Activated T-helper 1 cell treated with Interleukin-2 at 50 U/mL for 16 hours (primary cell): Measurements from ENCODE around the gene AKIP1.
"Not testable (repeated sequence)": the region's sequence is repeated elsewhere in the genome, so short reads cannot be mapped to it uniquely, and the experiment has no call there.

Experiments
- DNase-seq: peaks from one replicate; pipeline ENCODE4 v3.0.0-alpha.2; 2020; ENCODE audit warnings: low read depth

The AKIP1 gene

DNA sequence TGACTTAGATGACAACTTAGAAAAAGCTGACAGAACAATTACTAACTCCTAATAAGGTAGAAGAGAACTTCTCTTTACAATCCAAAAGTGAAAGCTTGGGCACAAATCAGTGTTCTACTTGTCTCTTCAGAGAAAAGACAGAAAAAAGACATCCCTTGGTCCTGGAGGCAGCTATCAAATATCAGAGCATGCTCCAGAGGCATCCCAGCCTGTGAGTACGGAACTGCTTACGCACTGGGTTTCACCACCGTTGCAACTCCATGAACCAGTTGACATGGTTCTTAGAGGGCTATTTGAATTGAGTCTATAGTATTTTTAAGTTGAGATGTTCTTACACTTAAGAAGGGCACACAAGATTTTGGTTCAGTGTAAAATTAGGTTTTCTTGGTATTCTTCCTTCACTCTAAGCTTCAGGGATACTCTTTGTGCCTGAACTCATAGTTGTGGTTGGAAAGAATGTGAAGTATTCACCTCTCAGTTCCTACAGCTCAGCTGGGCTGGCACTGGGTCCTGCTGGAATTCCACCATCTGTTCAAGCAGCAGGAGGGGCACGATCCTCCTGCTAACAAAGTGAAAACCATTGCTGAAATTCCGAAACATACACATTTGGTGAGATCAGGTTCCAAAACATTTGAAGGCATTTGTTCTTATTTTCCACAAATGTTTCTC lies 6.3 kb downstream of the AKIP1 start:
- no peak for DNase-seq

DNA sequence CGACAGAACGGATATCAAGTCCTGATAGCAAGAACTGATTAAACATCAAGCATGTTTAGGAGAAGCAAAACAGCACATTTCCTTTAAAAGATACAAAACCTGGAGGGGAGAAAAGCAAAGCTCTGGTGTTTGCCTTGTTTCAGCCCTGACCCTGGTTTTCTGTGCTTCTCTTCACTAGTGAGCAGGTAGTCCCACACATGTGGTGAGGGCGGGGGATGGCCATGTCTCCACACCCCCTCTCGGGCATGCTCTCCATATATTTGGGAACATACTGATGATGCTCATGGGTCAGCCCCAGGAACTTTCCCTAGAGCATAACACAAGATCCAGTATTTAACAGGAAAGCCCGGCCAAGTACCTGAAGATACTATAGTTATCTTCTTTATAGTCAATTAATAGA lies 11.7 kb downstream of the AKIP1 start:
- DNase-seq = no peak

DNA sequence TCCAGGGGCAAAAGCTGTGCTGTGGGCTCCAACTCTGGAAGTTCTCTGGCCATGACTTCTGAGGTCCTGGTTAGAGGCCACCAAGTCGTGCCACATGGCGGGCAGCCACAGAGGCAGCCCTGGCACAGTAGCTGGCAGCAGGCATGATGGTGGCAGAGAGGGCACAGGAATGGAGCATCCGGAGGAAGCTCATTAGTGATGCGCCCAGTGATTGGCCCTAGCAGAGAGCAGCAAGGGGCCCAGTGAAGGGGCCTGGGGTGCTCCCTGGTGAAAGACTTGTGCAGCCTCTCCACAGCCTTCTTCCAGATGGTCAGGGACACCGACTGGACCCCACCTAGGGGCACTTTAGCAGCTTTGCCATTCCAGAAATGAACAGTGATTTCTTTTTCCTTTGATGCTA lies 14.7 kb downstream of the AKIP1 start:
- DNase-seq = no peak

DNA sequence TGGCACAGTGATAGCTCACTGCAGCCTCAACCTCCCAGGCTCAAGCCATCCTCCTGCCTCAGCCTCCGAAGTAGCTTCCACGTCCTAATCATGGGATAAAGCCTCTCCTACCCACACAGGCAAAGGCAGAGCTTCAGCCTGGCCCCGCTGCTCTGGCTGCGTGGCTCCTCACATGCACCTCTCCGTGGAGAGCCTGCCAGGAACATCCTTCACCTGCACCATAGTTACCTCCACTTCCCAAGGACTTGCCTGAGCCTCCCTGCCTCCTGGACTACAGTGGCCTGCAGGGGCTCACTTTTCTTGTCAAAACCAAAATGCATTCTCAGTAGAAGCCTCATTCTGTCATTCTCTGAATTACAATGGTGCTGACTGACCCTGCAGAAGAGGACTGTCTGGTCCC lies 15.2 kb downstream of the AKIP1 start:
- no peak for DNase-seq

DNA sequence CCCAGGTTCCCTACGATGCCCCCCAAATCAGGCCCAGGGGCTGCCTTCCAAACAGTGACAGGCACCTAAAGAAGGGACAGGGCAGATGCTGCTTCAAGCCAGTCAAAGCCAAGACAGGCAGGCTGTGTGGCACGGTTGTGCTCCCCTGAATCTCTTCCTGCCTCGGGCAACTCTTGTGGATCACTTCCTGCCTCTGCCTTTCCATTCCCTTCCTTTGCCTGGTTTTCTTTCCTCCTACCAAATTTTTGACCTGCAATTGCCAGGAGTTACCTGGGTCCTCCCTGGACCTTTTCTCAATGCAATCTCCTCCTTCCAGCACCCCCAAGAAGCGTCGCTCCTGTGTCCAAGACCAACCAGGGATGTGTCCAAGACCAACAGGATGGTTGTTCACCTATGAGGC lies 16.2 kb downstream of the AKIP1 start:
- DNase-seq = no peak

DNA sequence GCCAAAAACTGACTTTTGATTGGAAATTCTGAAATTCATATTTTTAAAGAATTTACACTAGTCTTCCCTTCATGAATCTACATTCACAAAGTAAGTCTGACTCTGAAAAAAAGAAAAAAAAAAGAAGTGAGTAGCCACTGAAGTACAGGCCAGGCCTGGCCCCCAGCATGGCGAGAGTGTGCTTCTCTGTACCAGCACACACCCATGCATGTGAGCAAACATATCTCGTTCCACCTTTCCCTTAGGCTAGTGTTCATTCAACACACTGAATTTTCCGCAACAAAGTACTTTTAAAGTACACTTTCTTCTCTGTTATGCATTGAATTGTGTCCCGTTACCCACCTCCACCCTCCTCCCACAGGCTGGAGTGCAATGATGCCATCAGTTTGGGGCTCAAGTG lies 17.2 kb downstream of the AKIP1 start:
- DNase-seq = no peak

DNA sequence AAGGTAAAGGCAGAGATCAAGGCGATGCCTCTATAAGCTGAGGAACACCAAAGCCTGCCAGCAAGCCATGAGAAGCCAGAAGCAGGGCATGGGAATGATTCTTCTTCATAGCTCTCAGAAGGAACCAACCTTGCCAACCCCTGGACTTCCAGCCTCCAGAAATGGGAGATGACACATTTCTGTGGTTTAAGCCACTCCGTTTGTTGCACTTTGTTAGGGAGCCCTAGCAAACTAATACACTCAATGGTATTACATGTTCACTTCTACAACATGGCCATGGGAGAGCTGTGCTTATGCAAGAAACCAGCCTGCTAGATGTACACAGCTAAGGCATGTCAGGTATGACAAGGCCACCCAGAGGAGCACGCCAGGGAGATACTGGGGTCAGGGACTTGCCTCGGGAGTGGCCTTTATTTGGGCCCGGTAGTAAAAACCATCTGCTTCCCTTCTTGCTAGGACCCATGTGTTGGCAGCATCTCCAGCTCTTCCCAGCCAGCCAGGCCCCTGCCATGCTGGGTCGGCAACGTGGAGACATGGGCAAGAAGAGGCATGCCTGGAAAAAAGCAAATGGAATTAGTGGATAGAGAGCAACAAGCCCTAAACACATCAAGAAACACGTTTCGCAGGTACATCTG lies 18.1 kb downstream of the AKIP1 start:
- no peak for DNase-seq

DNA sequence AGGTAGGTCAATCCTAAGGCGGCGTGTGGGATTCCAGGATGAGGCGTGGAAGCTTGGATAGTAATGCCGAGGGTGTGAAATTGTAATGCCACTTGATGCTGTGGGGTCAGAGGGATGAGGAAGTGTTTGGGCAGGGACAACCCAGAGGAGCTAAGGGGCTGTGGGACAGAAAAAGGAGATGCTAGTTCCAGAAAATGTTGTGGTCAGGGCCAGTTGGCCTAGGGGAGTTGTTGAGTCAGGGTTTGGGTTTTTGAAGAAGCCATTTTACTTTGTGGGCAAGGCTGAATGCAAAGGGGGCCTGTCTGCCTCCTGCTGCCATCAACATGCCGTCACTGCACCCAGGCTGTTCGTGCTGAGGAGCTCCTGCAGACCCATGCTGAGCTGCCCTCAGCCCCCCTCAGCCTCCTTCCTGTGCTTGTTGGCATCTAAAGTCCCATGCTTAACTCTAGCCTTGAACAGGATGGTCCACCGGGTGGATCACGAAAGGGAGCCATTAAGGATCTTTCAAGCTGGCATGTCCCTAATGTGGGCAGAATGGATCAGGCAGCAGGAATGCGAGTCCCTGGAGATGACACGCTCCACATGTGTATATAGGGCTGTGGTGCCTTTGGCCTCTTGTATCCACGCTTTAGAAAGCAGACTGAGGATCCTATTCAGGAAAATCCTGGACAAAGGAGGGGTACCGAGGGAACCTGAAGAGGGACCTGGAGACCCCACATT lies 19.6 kb downstream of the AKIP1 start:
- no peak for DNase-seq

DNA sequence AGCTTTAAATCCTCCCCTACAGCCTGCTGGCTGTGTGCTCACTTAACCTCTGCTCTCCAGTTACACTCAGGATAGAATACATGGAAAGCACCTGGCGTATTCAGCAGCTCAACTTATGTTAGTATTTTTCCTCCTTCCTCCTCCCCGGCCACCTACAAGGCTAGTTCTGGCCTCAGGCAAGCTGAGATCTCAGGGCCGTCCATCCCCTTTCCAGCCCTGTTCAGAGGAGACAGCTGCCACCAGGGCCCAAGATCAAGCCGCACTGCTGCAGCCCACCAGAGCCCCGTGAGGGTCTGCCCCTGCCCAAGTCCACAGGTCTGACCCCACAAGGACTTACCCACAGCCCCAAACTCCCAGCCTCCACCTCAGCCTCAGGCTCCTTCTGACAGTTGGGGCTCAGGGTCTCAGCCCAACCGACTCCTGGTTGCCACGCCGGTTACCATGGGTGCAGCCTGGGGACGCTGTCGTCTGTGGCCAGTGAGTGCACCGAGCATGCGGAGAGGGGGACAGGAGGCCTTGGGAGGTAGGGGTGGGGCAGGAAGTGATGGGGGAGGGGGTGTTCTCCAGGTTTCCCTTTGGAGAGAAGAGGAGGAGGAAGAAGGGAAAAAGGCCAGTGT lies 21.7 kb downstream of the AKIP1 start, which contains the start of gene C11orf16:
TSS of gene C11orf16 (minus strand) at position 384 of the 617 bp plus-strand sequence. CDS start 639 bp downstream, outside the sequence.
- no peak for DNase-seq

DNA sequence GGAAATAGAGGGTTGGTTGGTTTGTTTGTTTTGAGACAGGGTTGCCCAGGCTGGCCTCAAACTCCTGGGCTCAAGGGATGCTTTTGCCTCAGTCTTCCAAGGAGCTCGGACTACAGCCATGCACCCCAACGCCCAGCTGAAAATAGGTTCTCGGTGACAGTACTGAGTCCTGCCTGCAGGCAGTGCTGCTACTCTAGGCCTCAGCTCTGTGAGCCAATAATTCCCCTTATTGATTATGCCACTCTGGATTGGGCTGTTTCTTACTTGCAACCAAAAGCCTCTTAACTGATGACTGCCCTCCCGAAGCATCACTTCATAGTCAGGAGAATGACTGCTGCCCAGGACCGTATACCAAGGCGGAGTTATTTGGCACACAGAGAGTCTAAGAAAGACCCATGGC lies 22.9 kb downstream of the AKIP1 start:
- DNase-seq = no peak

DNA sequence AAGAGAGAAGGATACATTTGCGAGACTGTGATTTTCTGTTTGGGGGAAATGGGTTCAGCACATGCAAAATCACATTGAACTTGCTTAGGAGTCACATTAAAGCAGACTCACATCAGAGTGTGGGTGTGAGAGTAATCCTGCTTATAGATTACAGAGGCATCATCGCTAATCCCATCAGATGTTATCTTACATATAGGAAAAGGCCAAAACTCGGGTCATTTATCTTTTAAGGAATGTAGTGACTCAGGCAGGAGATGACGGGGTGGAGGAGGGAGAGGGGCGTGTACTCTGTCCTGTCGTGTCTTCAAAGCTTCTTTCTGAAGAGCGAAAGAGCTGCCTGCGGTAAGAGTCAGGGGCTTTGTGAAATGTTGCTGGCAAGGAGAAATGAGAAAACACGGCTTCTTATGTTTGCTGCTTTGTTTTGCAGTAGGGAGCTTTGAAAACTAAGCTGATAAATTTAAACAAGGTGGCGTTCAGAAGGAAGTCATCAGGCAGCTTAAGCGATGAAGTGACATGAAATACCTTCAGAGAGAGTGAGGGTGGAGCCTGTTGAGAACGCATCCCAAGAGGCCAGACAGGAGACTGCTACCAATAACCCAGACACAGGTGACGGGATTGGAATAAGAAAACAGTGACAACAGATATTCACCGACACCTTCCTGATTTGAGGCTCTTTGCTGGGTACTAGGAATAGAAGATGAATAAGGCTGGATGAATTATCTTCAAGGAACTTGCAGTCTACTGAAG lies 23.9 kb downstream of the AKIP1 start:
- no peak for DNase-seq

DNA sequence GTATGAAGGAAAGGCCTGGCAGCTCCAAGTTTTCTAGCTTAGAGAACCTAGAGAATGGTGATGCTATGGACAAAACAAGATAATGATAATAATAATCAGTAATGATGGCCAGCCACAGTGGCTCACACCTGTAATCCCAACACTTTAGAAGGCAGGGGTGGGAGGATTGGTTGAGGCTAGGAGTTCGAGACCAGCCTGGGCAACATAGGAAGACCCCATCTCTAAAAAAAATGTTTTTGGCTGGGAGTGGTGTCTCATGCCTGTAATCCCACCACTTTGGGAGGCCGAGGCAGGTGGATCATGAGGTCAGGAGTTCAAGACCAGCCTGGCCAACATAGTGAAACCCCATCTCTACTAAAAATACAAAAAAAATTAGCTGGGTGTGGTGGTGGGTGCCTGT lies 24.8 kb downstream of the AKIP1 start:
- not testable (repeated sequence) for DNase-seq

DNA sequence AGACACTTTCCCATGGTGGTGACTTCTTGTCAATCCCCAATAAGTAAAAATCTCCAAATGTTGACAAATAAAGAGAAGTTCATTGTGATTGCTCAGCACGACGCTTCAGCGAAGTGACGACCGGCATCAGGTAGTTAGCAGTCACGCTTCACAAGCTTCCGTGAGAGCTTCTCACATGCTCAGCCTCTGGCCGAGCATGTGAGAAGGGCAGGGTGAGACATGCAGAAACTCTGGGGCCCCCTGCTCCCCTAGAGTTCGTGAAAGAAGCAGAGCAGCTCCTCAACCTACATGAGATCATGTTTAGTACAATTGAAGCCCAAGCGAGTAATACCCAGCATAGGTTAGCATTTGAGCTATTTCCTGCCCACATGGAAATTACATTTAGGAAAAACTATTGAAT lies 26.2 kb downstream of the AKIP1 start:
- no peak for DNase-seq

DNA sequence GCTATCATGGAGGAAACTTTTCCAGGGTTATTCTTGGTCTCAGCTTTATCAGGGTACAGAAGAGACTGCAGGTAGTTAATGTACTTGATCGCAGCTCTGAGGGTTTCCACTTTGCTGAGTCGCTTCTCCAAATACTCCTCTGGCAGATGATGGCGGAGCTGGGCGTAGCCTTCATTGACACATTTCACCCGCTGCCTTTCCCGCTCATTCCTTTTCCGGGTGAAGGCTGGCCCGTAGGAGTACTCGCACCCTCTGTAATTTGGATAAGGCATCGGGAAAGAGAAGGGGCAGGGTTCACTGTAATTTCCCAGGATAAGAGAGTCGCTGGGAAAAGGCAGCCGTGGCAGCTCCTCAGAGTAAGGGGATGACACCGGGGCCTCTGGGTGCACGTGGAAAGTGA lies 26.7 kb downstream of the AKIP1 start:
- no peak for DNase-seq

DNA sequence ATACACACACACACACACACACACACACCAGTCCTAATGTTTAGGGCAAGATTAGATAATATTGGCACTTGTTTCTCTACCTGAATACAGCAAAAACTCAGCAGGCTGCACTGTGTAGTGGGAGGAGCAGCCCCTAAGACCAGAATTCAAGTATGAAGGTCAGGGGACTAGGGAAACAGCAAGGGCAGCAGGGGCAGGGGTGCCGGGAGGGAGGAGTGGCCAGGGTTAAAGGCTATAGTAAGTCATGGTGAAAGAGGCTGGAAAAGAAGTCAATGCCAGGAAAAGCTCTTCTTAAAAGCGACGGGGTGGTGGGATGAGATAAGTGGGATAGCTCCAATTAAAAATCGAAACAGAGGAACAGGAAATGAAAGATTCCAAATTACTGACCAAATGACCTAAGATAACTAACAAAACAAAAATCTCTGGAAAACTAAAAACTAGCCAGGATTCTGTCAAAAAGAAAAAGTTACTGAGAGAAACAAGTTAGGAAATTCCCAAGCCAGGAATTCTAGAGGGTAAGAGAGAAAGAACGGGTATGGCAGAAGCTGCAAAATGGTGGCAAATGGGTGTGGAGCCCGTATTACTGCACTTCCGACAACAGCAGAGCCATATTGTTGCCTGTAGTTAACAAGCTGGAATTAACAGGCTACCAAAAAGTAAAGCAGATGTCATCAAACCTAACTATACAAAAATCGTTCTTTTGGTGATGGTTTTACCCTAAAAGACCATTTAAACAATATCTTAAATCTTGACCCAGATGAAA lies 30.5 kb downstream of the AKIP1 start:
- no peak for DNase-seq

DNA sequence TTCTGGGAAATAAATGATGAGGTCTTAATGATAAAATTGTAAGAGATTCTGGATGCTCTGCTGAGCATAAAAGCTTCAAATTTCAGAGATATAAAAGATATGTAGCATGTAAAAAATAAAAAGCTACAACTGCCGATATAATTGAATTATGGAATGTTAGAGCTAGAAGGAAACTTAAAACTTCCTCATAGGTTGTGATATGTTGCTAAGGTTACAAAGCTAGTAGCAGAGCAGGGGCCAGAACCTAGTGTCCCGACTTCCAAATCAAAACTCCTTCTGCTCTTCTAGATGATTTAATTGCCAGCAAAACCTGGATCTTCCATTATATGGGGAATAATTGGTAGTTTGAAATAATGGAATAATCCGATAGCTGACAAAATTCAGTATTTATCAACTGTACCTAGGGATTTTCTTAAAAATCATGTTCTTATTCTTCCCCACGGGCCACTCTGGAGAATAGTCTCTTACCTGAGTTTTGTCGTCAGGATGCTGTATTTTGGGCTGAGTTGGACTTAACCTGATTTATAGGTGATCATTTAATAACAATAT lies 31.6 kb downstream of the AKIP1 start, which contains the start of gene ASCL3:
TSS of gene ASCL3 (minus strand) at position 499 of the 549 bp plus-strand sequence. CDS start 4,855 bp downstream, outside the sequence.
- DNase-seq = no peak

DNA sequence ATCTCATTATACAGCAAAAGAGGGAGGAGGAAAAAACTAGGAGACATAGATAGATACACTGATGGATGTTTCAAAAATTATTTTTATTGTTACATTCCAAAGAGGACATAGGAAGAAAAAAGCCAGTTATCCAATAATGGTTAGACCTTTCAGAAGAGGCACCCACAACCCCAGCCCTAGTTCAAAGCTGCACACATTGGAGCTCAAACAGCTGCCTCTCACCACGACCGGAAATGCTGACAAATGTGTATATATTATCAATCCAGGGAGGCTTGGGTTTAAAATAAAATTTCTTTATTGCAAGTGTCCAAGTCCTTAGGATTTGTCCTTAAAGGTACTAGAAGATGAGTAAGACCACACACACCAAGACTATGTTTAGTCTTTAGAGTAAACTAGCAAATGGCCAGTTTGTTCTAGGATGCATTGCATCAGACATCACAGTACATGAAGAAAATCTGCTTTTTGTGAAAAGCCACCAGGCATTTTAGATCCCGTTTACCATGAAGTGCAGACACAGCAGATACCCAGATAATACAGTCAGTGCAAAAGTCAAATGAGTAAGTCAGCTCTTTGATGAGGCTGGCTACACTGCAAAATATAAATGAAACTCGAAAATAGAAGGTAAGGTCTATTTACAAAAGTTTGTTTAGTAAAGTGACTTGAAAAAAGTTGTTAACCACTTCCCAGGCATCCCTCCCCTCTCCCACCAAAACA lies 36.4 kb downstream of the AKIP1 start:
- no peak for DNase-seq

DNA sequence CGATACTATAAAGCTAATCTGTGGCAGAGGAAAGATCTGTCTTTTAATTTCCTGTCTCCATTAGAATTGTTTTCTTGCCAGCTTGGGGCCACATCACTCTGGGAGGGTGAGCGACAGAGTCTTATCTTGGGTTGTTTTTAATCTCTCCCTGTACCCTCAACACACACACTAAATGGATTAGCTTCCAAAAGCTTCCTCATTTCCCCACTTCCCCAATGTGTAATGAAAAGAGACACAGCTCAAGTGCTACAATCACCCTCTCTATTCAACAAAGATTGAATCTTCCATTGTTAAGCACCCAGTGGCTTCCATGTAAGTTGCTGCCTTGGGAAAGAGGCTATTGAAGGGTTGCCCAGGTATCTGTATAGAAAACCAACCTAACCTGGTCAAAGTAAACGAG lies 37.9 kb downstream of the AKIP1 start:
- no peak for DNase-seq

DNA sequence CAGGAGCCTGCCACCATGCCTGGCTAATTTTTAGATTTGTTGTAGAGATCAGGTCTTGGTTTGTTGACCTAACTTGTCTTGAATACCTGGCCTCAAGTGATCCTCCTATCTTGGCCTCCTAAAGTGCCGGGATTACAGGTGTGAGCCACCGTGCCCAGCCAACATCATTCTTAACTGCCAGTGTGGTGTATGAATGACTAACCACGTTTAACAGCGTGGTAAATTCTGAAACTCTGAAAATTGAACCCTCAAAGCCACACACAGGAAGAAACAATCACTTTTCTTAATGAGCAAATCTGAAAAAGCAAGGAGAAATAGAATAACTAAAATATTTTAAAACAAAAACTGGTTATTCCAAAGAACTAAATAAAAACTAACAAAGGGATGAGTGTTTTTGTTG lies 45.9 kb downstream of the AKIP1 start:
- no peak for DNase-seq

DNA sequence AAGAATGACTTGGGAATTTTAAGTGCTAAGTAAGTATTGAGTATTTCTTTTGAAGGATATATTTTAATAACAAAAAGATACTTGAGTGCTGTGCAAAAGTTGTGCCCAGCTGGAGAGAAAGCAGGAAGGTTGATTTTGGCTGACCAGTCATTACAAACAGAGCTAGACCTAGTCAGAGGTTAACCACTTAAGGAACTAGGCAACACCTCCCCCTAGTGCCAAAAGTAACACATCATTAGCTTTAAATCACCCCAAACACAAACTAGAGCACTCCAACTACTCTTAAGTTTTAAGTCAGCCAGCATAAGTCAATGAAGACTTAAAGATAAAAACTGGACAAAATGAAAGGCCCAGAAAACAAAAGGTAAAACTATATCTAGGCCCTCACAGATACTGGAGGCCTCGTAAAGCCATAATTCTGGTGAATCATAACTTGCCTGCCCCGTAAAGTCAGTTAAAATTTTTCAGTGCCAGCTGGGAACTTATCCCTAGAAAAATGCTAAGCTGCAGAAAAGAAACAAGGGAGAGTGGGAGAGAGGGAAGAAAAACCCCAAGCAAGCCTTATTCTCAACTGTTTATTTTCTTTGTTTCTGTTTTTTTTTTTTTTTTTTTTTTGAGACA lies 48.7 kb downstream of the AKIP1 start:
- DNase-seq = no peak
